SU-DHL-6 (cell line): Measurements from ENCODE around the gene BCL2.

ENCODE experiments used
- EZH2phosphoT487 ChIP-seq: fragments of 200-600 bp; sonication (generic), shearing (Covaris generic); conservative IDR thresholded peaks from 2 replicates; pipeline ENCODE4 v1.6.1; 2018; ENCODE audit warnings: mild to moderate bottlenecking, antibody characterized with exemption, low read length, moderate library complexity, mixed read lengths
- TF ChIP-seq, protein P1 (sequence below): fragments of 200-600 bp; sonication (generic); IDR thresholded peaks from one replicate; pipeline ENCODE4 v1.5.1; 2017; ENCODE audit warnings: antibody characterized with exemption, mild to moderate bottlenecking, low read length, moderate library complexity; ENCODE audit not compliant: insufficient read depth, poor library complexity, severe bottlenecking

DNA sequence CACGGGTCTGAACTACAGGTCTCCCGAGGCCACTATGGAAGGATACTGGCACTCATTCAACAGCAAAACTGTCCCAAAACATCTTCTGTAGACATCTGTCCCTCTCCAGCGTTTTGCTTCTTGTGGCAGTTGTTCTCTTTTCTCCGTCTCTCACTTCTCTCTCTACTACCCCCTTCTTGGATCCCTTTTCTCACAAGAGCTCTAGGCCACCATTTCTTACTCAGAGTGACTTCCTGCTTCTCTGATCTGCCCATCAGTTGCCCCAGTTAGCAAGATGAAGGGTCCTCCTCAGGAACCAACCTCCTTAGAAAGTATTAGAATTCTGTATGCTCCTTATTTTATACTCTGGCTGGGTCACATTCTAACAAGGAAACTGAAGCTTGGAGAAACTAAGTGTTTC is 32.6 kb downstream of the BCL2 start:
- TF ChIP-seq, protein P1, sequence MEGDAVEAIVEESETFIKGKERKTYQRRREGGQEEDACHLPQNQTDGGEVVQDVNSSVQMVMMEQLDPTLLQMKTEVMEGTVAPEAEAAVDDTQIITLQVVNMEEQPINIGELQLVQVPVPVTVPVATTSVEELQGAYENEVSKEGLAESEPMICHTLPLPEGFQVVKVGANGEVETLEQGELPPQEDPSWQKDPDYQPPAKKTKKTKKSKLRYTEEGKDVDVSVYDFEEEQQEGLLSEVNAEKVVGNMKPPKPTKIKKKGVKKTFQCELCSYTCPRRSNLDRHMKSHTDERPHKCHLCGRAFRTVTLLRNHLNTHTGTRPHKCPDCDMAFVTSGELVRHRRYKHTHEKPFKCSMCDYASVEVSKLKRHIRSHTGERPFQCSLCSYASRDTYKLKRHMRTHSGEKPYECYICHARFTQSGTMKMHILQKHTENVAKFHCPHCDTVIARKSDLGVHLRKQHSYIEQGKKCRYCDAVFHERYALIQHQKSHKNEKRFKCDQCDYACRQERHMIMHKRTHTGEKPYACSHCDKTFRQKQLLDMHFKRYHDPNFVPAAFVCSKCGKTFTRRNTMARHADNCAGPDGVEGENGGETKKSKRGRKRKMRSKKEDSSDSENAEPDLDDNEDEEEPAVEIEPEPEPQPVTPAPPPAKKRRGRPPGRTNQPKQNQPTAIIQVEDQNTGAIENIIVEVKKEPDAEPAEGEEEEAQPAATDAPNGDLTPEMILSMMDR, result no peak
- no peak for TF ChIP-seq EZH2phosphoT487
